ENCODE data around the gene SLC4A8.

SLC4A8 gene

GRCh38 chr12:51496895-51497294 lies 72.3 kb downstream of the SLC4A8 start:
- H4K20me1 ChIP-seq (ENCODE audit: control insufficient read depth, insufficient read depth, low read depth, low read length) = no peaks in the 10 kb centered on the region
- H3K36me3 ChIP-seq (ENCODE audit: control insufficient read depth, low read length) = no peaks in the 10 kb centered on the region
- H3K4me2 ChIP-seq (ENCODE audit: low read length) = no peak overlapping the region
- H3K79me2 ChIP-seq (ENCODE audit: control insufficient read depth, low read length) = no peaks in the 10 kb centered on the region
- H3K9me2 ChIP-seq (replicated peaks; ENCODE audit: control insufficient read depth, low read length) = no peaks in the 10 kb centered on the region
- no peaks in the 10 kb centered on the region for H3F3A ChIP-seq (ENCODE audit: control insufficient read depth, insufficient read depth)
- H3K4me3 ChIP-seq (ENCODE audit: low read length) = no peak overlapping the region
- H3K9me3 ChIP-seq (ENCODE audit: control insufficient read depth, insufficient read depth, low read length) = no peaks in the 10 kb centered on the region
- H3K4me1 ChIP-seq (ENCODE audit: control insufficient read depth, low read length) = peaks cover 15% of the 10 kb centered on the region
- H3K27ac ChIP-seq (ENCODE audit: low read depth, low read length) = no peak overlapping the region
- H3K27me3 ChIP-seq (ENCODE audit: control insufficient read depth, low read length) = no peaks in the 10 kb centered on the region
- no peak for TF ChIP-seq CTCF (IDR thresholded peaks at IDR 0.05; ENCODE audit: low read depth, low read length, poor library complexity, severe bottlenecking)
- no peak for TF ChIP-seq EZH2phosphoT487 (IDR thresholded peaks at IDR 0.05; ENCODE audit: borderline replicate concordance, low read length)

- Histone ChIP-seq H3K4me1 (ENCODE audit: control insufficient read depth, low read length) (peaks cover 40% of the 10 kb centered on the region), H3K4me2 (ENCODE audit: low read length) (no peak overlapping the region), H3K79me2 (ENCODE audit: control insufficient read depth, low read length) (no peaks in the 10 kb centered on the region), H4K20me1 (ENCODE audit: control insufficient read depth, insufficient read depth, low read depth, low read length) (no peaks in the 10 kb centered on the region), H3K9me2 (replicated peaks; ENCODE audit: control insufficient read depth, low read length) (no peaks in the 10 kb centered on the region), H3K36me3 (ENCODE audit: control insufficient read depth, low read length) (no peaks in the 10 kb centered on the region), H3K4me3 (ENCODE audit: low read length) (no peak overlapping the region), H3K27me3 (ENCODE audit: control insufficient read depth, low read length) (no peaks in the 10 kb centered on the region), H3K9me3 (ENCODE audit: control insufficient read depth, insufficient read depth, low read length) (no peaks in the 10 kb centered on the region), H3F3A (ENCODE audit: control insufficient read depth, insufficient read depth) (peaks cover 7% of the 10 kb centered on the region; the same call in 1 of the 2 replicates), H3K27ac (ENCODE audit: low read depth, low read length) (no peak overlapping the region)
- TF ChIP-seq EZH2phosphoT487 (IDR thresholded peaks at IDR 0.05; ENCODE audit: borderline replicate concordance, low read length) = no peak
- no peak for TF ChIP-seq CTCF (IDR thresholded peaks at IDR 0.05; ENCODE audit: low read depth, low read length, poor library complexity, severe bottlenecking)
Measured at GRCh38 chr12:51504851-51505250, 80.2 kb downstream of the SLC4A8 start.

- TF ChIP-seq EZH2phosphoT487 (IDR thresholded peaks at IDR 0.05; ENCODE audit: borderline replicate concordance, low read length) = no peak
- TF ChIP-seq CTCF (IDR thresholded peaks at IDR 0.05; ENCODE audit: low read depth, low read length, poor library complexity, severe bottlenecking) = no peak
- peaks cover 7% of the 10 kb centered on the region; the same call in 1 of the 2 replicates for H3F3A ChIP-seq (ENCODE audit: control insufficient read depth, insufficient read depth)
- H3K79me2 ChIP-seq (ENCODE audit: control insufficient read depth, low read length) = no peaks in the 10 kb centered on the region
- no peak overlapping the region for H3K4me2 ChIP-seq (ENCODE audit: low read length)
- peaks cover 38% of the 10 kb centered on the region for H3K4me1 ChIP-seq (ENCODE audit: control insufficient read depth, low read length)
- H3K36me3 ChIP-seq (ENCODE audit: control insufficient read depth, low read length) = no peaks in the 10 kb centered on the region
- no peaks in the 10 kb centered on the region for H3K9me3 ChIP-seq (ENCODE audit: control insufficient read depth, insufficient read depth, low read length)
- H3K27me3 ChIP-seq (ENCODE audit: control insufficient read depth, low read length) = no peaks in the 10 kb centered on the region
- no peaks in the 10 kb centered on the region for H4K20me1 ChIP-seq (ENCODE audit: control insufficient read depth, insufficient read depth, low read depth, low read length)
- no peak overlapping the region for H3K4me3 ChIP-seq (ENCODE audit: low read length)
- no peaks in the 10 kb centered on the region for H3K9me2 ChIP-seq (replicated peaks; ENCODE audit: control insufficient read depth, low read length)
- no peak overlapping the region for H3K27ac ChIP-seq (ENCODE audit: low read depth, low read length)
Measured at GRCh38 chr12:51505360-51506105, 80.9 kb downstream of the SLC4A8 start.

Data from DOHH2 (cell line).